ENCODE results near the gene MTREX.

- TF ChIP-seq, protein P1, sequence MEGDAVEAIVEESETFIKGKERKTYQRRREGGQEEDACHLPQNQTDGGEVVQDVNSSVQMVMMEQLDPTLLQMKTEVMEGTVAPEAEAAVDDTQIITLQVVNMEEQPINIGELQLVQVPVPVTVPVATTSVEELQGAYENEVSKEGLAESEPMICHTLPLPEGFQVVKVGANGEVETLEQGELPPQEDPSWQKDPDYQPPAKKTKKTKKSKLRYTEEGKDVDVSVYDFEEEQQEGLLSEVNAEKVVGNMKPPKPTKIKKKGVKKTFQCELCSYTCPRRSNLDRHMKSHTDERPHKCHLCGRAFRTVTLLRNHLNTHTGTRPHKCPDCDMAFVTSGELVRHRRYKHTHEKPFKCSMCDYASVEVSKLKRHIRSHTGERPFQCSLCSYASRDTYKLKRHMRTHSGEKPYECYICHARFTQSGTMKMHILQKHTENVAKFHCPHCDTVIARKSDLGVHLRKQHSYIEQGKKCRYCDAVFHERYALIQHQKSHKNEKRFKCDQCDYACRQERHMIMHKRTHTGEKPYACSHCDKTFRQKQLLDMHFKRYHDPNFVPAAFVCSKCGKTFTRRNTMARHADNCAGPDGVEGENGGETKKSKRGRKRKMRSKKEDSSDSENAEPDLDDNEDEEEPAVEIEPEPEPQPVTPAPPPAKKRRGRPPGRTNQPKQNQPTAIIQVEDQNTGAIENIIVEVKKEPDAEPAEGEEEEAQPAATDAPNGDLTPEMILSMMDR (IDR thresholded peaks at IDR 0.05; ENCODE audit: insufficient read depth, low read depth, low read length) = no peak
- TF ChIP-seq EZH2 (IDR thresholded peaks at IDR 0.05; ENCODE audit: insufficient read depth, low read length) = no peak
These were observed 132.4 kb downstream of the MTREX start for GRCh38 chr5:55440188-55440646.
